Activated CD8-positive, alpha-beta memory T cell treated with anti-CD3 and anti-CD28 coated beads, Interleukin-2, amount 50 U/mL, for 4 hours (primary cell): Measurements from ENCODE around the gene CAPN12.
"Not testable (repeated sequence)": the region's sequence is repeated elsewhere in the genome, so short reads cannot be mapped to it uniquely, and the experiment has no call there.

Source experiments
- DNase-seq: peaks from one replicate; pipeline ENCODE4 v3.0.0-alpha.2; 2020

The CAPN12 gene

GRCh38 chr19:38770228-38770948 lies 26.1 kb upstream of the CAPN12 start:
- not testable (repeated sequence) for DNase-seq

GRCh38 chr19:38769635-38770211 lies 25.4 kb upstream of the CAPN12 start:
- peak; percentile 94 for DNase-seq

GRCh38 chr19:38766276-38767047 lies 22.2 kb upstream of the CAPN12 start:
- no peak for DNase-seq

GRCh38 chr19:38765214-38765613 lies 20.9 kb upstream of the CAPN12 start:
- DNase-seq, result no peak

- DNase-seq, result no peak
Observed at GRCh38 chr19:38763795-38764220, 19.5 kb upstream of the CAPN12 start.

GRCh38 chr19:38761884-38762389 lies 17.7 kb upstream of the CAPN12 start:
- DNase-seq, result not testable (repeated sequence)

GRCh38 chr19:38760805-38761517 lies 16.7 kb upstream of the CAPN12 start:
- not testable (repeated sequence) for DNase-seq

- no peak for DNase-seq
Observed at GRCh38 chr19:38759590-38760003, 15.3 kb upstream of the CAPN12 start.

- DNase-seq, result not testable (repeated sequence)
Observed at GRCh38 chr19:38754196-38754595, 9.9 kb upstream of the CAPN12 start.

- not testable (repeated sequence) for DNase-seq
Observed at GRCh38 chr19:38753783-38754182, 9.5 kb upstream of the CAPN12 start.

GRCh38 chr19:38745316-38745715 lies 1.0 kb upstream of the CAPN12 start:
- DNase-seq, result no peak

GRCh38 chr19:38744874-38745273 lies 600 bp upstream of the CAPN12 start:
- no peak for DNase-seq

GRCh38 chr19:38743394-38744297 lies 628 bp downstream of the CAPN12 start:
- DNase-seq, result no peak

- no peak for DNase-seq
Observed at GRCh38 chr19:38742906-38743305, 1.4 kb downstream of the CAPN12 start.

GRCh38 chr19:38742296-38742695 lies 2.0 kb downstream of the CAPN12 start:
- no peak for DNase-seq

- no peak for DNase-seq
Observed at GRCh38 chr19:38741670-38742069, 2.6 kb downstream of the CAPN12 start.

- no peak for DNase-seq
Observed at GRCh38 chr19:38740932-38741331, 3.3 kb downstream of the CAPN12 start.

- no peak for DNase-seq
Observed at GRCh38 chr19:38740257-38740592, 4.0 kb downstream of the CAPN12 start.

- no peak for DNase-seq
Observed at GRCh38 chr19:38739440-38740256, 4.6 kb downstream of the CAPN12 start.

GRCh38 chr19:38737921-38738737 lies 6.1 kb downstream of the CAPN12 start:
- no peak for DNase-seq
